HepG2 (cell line): ENCODE data around the gene HECTD4. TPM values are rescaled to one million over a fixed set of nuclear protein-coding genes. Genes with fewer than 3 reads are reported as not detected.

Experiments
- ATAC-seq: fragments of 200-7000 bp; cut with Tn5 transposase; 3 replicates; pipeline ENCODE4 v1.9.1; 2020; ENCODE audit warnings: mild to moderate bottlenecking, moderate library complexity
- BruUV-seq: library from RNA; stranded (reverse); fragments of 400-500 nt; replicated peaks from 2 replicates; lab custom pipeline; 2021; lab: Mats Ljungman, UMichigan
- CTCF ChIA-PET: fragments of 300-600 bp; formaldehyde crosslinking; extraction: SDS; loops from one replicate; lab custom pipeline; 2021; ENCODE audit warnings: low total read pairs, inconsistent platforms, low intra/inter-chr PET ratio; lab: Yijun Ruan, JAX
- POLR2A ChIA-PET: fragments of 350-600 bp; sonication (Branson Sonifier 250); formaldehyde crosslinking; loops from one replicate; lab custom pipeline; 2020; ENCODE audit warnings: antibody characterized with exemption, inconsistent platforms; lab: Yijun Ruan, JAX
- DNase-seq: peaks from one replicate; pipeline ENCODE4 v3.0.0-alpha.2; 2015; ENCODE audit warnings: low spot score
- FAIRE-seq: peaks from 3 replicates; lab custom pipeline; 2011; peaks lifted over from hg19 to GRCh38; lab: Jason Lieb, UNC
- H2AFZ ChIP-seq: one replicate; pipeline ENCODE4 v1.6.1; 2011; ENCODE audit warnings: low read length, inconsistent platforms
- H3K27ac ChIP-seq: fragments of 300-600 bp; 3 replicates; pipeline ENCODE4 v1.8.0; 2011; ENCODE audit warnings: mixed run types, mild to moderate bottlenecking, mixed read lengths, low read length, inconsistent platforms; ENCODE audit not compliant: insufficient read depth; ENCODE audit errors: extremely low read length
- H3K27me3 ChIP-seq, 2 experiments: fragments of 200-600 bp in 1 of 2; 2 replicates in 1 of 2; 3 replicates in 1 of 2; pipeline versions ENCODE4 v1.6.0 to v1.8.0; 2011; ENCODE audit warnings: low read length in 2 of 2, mild to moderate bottlenecking in 2 of 2, moderate library complexity in 2 of 2, inconsistent platforms in 1 of 2; ENCODE audit not compliant: insufficient read depth in 2 of 2, control insufficient read depth in 1 of 2
- H3K36me3 ChIP-seq, 2 experiments: fragments of 200-600 bp in 1 of 2; replicated peaks in 1 of 2; 2 replicates in 1 of 2; 3 replicates in 1 of 2; pipeline versions ENCODE4 v1.5.1 to v1.8.0; 2011; ENCODE audit warnings: low read length in 2 of 2, inconsistent platforms in 1 of 2; ENCODE audit not compliant: insufficient read depth in 2 of 2, control insufficient read depth in 1 of 2
- H3K4me1 ChIP-seq: 2 replicates; pipeline ENCODE4 v1.5.1; 2012; ENCODE audit warnings: low read length, inconsistent platforms; ENCODE audit not compliant: insufficient read depth
- H3K4me2 ChIP-seq: 2 replicates; pipeline ENCODE4 v1.6.0; 2011; ENCODE audit warnings: low read depth, low read length, inconsistent platforms
- H3K4me3 ChIP-seq, 3 experiments: fragments of 200-600 bp in 1 of 3; sonication (generic), shearing (Covaris generic) in 1 of 3; replicated peaks in 1 of 3; 2 replicates each; pipeline ENCODE4 v1.5.1; 2011 to 2016; ENCODE audit warnings: low read length in 3 of 3, inconsistent platforms in 2 of 3, low read depth in 2 of 3, mild to moderate bottlenecking in 2 of 3, control low read depth in 1 of 3, mixed read lengths in 1 of 3; ENCODE audit not compliant: insufficient read depth in 1 of 3
- H3K79me2 ChIP-seq: one replicate; pipeline ENCODE4 v1.6.1; 2011; ENCODE audit warnings: low read length, inconsistent platforms; ENCODE audit not compliant: insufficient read depth
- H3K9ac ChIP-seq: 2 replicates; pipeline ENCODE4 v1.6.0; 2011; ENCODE audit warnings: mild to moderate bottlenecking, low read depth, low read length, inconsistent platforms; ENCODE audit not compliant: insufficient read depth
- H3K9me3 ChIP-seq: 2 replicates; pipeline ENCODE4 v1.5.1; 2012; ENCODE audit warnings: mild to moderate bottlenecking, low read length
- H4K20me1 ChIP-seq: 2 replicates; pipeline ENCODE4 v1.6.0; 2011; ENCODE audit warnings: inconsistent platforms, mild to moderate bottlenecking, low read length, moderate library complexity; ENCODE audit not compliant: insufficient read depth
- BRCA1 ChIP-seq: sonication (generic); formaldehyde crosslinking; IDR thresholded peaks from 2 replicates; pipeline ENCODE4 v1.4.0; 2020; ENCODE audit warnings: missing genetic modification reagents
- GATAD1 ChIP-seq: IDR thresholded peaks from 2 replicates; pipeline ENCODE4 v1.6.1; 2016; ENCODE audit warnings: missing genetic modification reagents, missing compliant biosample characterization
- MEIS2 ChIP-seq: sonication (generic); formaldehyde crosslinking; IDR thresholded peaks from 2 replicates; pipeline ENCODE4 v1.9.0; 2021; ENCODE audit warnings: mild to moderate bottlenecking, missing genetic modification reagents
- NAIF1 ChIP-seq: sonication (generic); formaldehyde crosslinking; IDR thresholded peaks from 2 replicates; pipeline ENCODE4 v1.5.0; 2020; ENCODE audit warnings: mild to moderate bottlenecking, missing genetic modification reagents, borderline replicate concordance
- PREB ChIP-seq: sonication (generic); formaldehyde crosslinking; IDR thresholded peaks from 2 replicates; pipeline ENCODE4 v1.4.0; 2020; ENCODE audit warnings: missing genetic modification reagents
- RNF219 ChIP-seq: sonication (generic); formaldehyde crosslinking; IDR thresholded peaks from 2 replicates; pipeline ENCODE4 v1.5.0; 2020; ENCODE audit warnings: mild to moderate bottlenecking, missing genetic modification reagents
- RORA ChIP-seq: sonication (generic); formaldehyde crosslinking; IDR thresholded peaks from 2 replicates; pipeline ENCODE4 v1.5.0; 2020; ENCODE audit warnings: mild to moderate bottlenecking, missing genetic modification reagents, moderate library complexity
- ZNF383 ChIP-seq: sonication (generic); formaldehyde crosslinking; IDR thresholded peaks from 2 replicates; pipeline ENCODE4 v1.4.0; 2020; ENCODE audit warnings: missing genetic modification reagents, mild to moderate bottlenecking, borderline replicate concordance
- ZNF556 ChIP-seq: sonication (generic); formaldehyde crosslinking; IDR thresholded peaks from 2 replicates; pipeline ENCODE4 v1.4.0; 2020; ENCODE audit warnings: mild to moderate bottlenecking, missing genetic modification reagents, borderline replicate concordance
- WGBS: methylation state at CpG from one replicate; pipeline ENCODE4 v1.1.6; 2017; ENCODE audit warnings: low lambda C conversion rate; 5-methylcytosine and 5-hydroxymethylcytosine counted together
- in situ Hi-C: cut with HindIII; loops from 2 replicates; pipeline ENCODE4 v1.10.0; 2017; ENCODE audit warnings: low pct_unique_long_range_greater_than_20kb; ENCODE audit not compliant: extremely low pct_ligation_motif_present
- intact Hi-C: fragments of 100-400 bp; cut with micrococcal nuclease; formaldehyde crosslinking; loops from one replicate; pipeline ENCODE4 v1.10.0; 2022; ENCODE audit not compliant: unreplicated experiment
- polyA plus RNA-seq, 8 experiments: library from polyadenylated mRNA; depleted of rRNA in 3 of 8; stranded (reverse) in 7 of 8; unstranded in 1 of 8; fragments of >200 nt; fragmentation: Illumina TruSeq in 4 of 8; extraction: Trizol in 4 of 8; gene quantifications; 2 replicates each; pipeline versions ENCODE4 v1.2.1 to v1.2.3, GENCODE V29; 2011 to 2016; ENCODE audit warnings: low read depth in 4 of 8, missing spikeins in 1 of 8, mixed read lengths in 1 of 8; ENCODE audit not compliant: insufficient read depth in 1 of 8
- total RNA-seq, 5 experiments: library from RNA; depleted of rRNA; stranded (reverse); fragments of >200 nt; fragmentation: Illumina TruSeq; extraction: Trizol; gene quantifications; 2 replicates each; pipeline ENCODE4 v1.2.3, GENCODE V29; 2016; ENCODE audit warnings: low read depth in 1 of 5

HECTD4 gene
- total and polyA plus RNA-seq, 2 of the 13 experiments (the other 11 are each of a cell fraction or from before 2014, with no cell fraction given), result 9.0 to 11.4 TPM

- no peak for TF ChIP-seq RNF219 (CRISPR knock-in tag)
- no peak for TF ChIP-seq BRCA1
Measured at GRCh38 chr12:112175361-112176155, 206.7 kb downstream of the HECTD4 start (continued).

- no peak overlapping the region for H3K4me2 ChIP-seq
- no peak overlapping the region for H3K27ac ChIP-seq
- intact Hi-C loops (loop anchor here (5.0 kb wide), 1 partner anchor 60 kb away; no protein-coding TSS in a partner anchor), in situ Hi-C loops (loop anchor here (5.0 kb wide), 1 partner anchor 60 kb away; no protein-coding TSS in a partner anchor)
- H3K4me1 ChIP-seq, result no peaks in the 10 kb centered on the region
- H3K4me3 ChIP-seq, result no peak overlapping the region
- no TSS peak for BruUV-seq
- no peak overlapping the region for H3K9ac ChIP-seq
- no peaks in the 10 kb centered on the region for H3K79me2 ChIP-seq
- no peak for ATAC-seq
- H3K9me3 ChIP-seq, result no peaks in the 10 kb centered on the region
- no peaks in the 10 kb centered on the region for H4K20me1 ChIP-seq
- ChIA-PET CTCF (no interaction called here), POLR2A (no interaction called here)
- H3K27me3 ChIP-seq, result no peaks in the 10 kb centered on the region
- peaks cover 1 to 21% of the 10 kb centered on the region in 2 experiments; a peak in 2 of 5 replicates for H3K36me3 ChIP-seq
- TF ChIP-seq ZNF556 (CRISPR knock-in tag) (no peak), GATAD1 (CRISPR knock-in tag) (no peak), PREB (no peak), MEIS2 (no peak), RORA (CRISPR knock-in tag) (no peak), ZNF383 (CRISPR knock-in tag) (no peak), NAIF1 (CRISPR knock-in tag) (no peak)
- no peak for DNase-seq
- H2AFZ ChIP-seq, result no peak overlapping the region
- no peak for FAIRE-seq
- 95% methylated on average over 17 of the region's 21 CpGs for WGBS
Measured at GRCh38 chr12:112172556-112173324, 209.5 kb downstream of the HECTD4 start.
